HepG2 (cell line): ENCODE measurements around the gene RMI2. TPM values are rescaled to one million over a fixed set of nuclear protein-coding genes. Genes with fewer than 3 reads are reported as not detected.

Source experiments
- ATF1 ChIP-seq: IDR thresholded peaks from 2 replicates; pipeline ENCODE4 v1.6.1; 2016; ENCODE audit warnings: mild to moderate bottlenecking, control low read depth
- EEA1 ChIP-seq: sonication (generic); formaldehyde crosslinking; IDR thresholded peaks from 2 replicates; pipeline ENCODE4 v1.5.1; 2020; ENCODE audit warnings: mild to moderate bottlenecking, missing genetic modification reagents, borderline replicate concordance
- ELK4 ChIP-seq: sonication (generic); formaldehyde crosslinking; IDR thresholded peaks from 2 replicates; pipeline ENCODE4 v1.9.0; 2021; ENCODE audit warnings: missing genetic modification reagents, borderline replicate concordance
- ETV5 ChIP-seq: IDR thresholded peaks from 2 replicates; pipeline ENCODE4 v1.6.1; 2018; ENCODE audit warnings: missing biosample characterization, missing genetic modification reagents, inconsistent platforms, borderline replicate concordance
- KAT2B ChIP-seq: fragments of 150-350 bp; IDR thresholded peaks from 2 replicates; pipeline ENCODE4 v1.6.1; 2014; ENCODE audit warnings: low read depth, low read length, borderline replicate concordance
- KAT7 ChIP-seq: IDR thresholded peaks from 2 replicates; pipeline ENCODE4 v1.6.1; 2018; ENCODE audit warnings: borderline replicate concordance, missing compliant biosample characterization
- MXI1 ChIP-seq: IDR thresholded peaks from 3 replicates; pipeline ENCODE4 v1.6.1; 2012; ENCODE audit warnings: low read depth, low read length, inconsistent platforms, borderline replicate concordance
- NFATC3 ChIP-seq: sonication (generic); formaldehyde crosslinking; IDR thresholded peaks from 2 replicates; pipeline ENCODE4 v1.5.1; 2020; ENCODE audit warnings: mild to moderate bottlenecking, missing genetic modification reagents
- NR0B2 ChIP-seq: sonication (generic); formaldehyde crosslinking; IDR thresholded peaks from 2 replicates; pipeline ENCODE4 v1.4.0; 2020; ENCODE audit warnings: mild to moderate bottlenecking, missing genetic modification reagents
- NR2F1 ChIP-seq, 2 experiments: fragments of 450-650 bp in 1 of 2; formaldehyde crosslinking in 1 of 2; IDR thresholded peaks; 2 replicates each; pipeline versions ENCODE4 v1.5.0 to v1.6.1; 2016 to 2020; ENCODE audit warnings: mild to moderate bottlenecking in 1 of 2, missing compliant biosample characterization in 1 of 2, missing genetic modification reagents in 1 of 2, moderate library complexity in 1 of 2
- SOX6 ChIP-seq, 2 experiments: fragments of 450-650 bp in 1 of 2; sonication (generic) in 1 of 2; formaldehyde crosslinking in 1 of 2; IDR thresholded peaks; 2 replicates each; pipeline versions ENCODE4 v1.4.0 to v1.6.1; 2017 to 2020; ENCODE audit warnings: antibody characterized with exemption in 1 of 2, mild to moderate bottlenecking in 1 of 2, missing genetic modification reagents in 1 of 2
- THAP7 ChIP-seq: sonication (generic); formaldehyde crosslinking; IDR thresholded peaks from 2 replicates; pipeline ENCODE4 v1.8.1; 2023; ENCODE audit warnings: mild to moderate bottlenecking, missing genetic modification reagents
- ZNF20 ChIP-seq: sonication (generic); formaldehyde crosslinking; IDR thresholded peaks from 2 replicates; pipeline ENCODE4 v1.4.0; 2020; ENCODE audit warnings: mild to moderate bottlenecking, moderate library complexity, missing genetic modification reagents
- ZNF720 ChIP-seq: sonication (generic); formaldehyde crosslinking; IDR thresholded peaks from 2 replicates; pipeline ENCODE4 v1.4.0; 2020; ENCODE audit warnings: missing genetic modification reagents
- polyA plus RNA-seq, 8 experiments: library from polyadenylated mRNA; depleted of rRNA in 3 of 8; stranded (reverse) in 7 of 8; unstranded in 1 of 8; fragments of >200 nt; fragmentation: Illumina TruSeq in 4 of 8; extraction: Trizol in 4 of 8; gene quantifications; 2 replicates each; pipeline versions ENCODE4 v1.2.1 to v1.2.3, GENCODE V29; 2011 to 2016; ENCODE audit warnings: low read depth in 4 of 8, missing spikeins in 1 of 8, mixed read lengths in 1 of 8; ENCODE audit not compliant: insufficient read depth in 1 of 8
- total RNA-seq, 5 experiments: library from RNA; depleted of rRNA; stranded (reverse); fragments of >200 nt; fragmentation: Illumina TruSeq; extraction: Trizol; gene quantifications; 2 replicates each; pipeline ENCODE4 v1.2.3, GENCODE V29; 2016; ENCODE audit warnings: low read depth in 1 of 5
- TF ChIP-seq, protein P1 (sequence below): sonication (generic); formaldehyde crosslinking; IDR thresholded peaks from 2 replicates; pipeline ENCODE4 v1.5.0; 2020; ENCODE audit warnings: mild to moderate bottlenecking, missing genetic modification reagents, moderate library complexity
- TF ChIP-seq, protein P2 (sequence below): sonication (generic); formaldehyde crosslinking; conservative IDR thresholded peaks from 2 replicates; pipeline ENCODE4 v1.8.0; 2022; ENCODE audit warnings: mild to moderate bottlenecking, moderate library complexity, missing genetic modification reagents
- TF ChIP-seq, protein P3 (sequence below), 2 experiments: sonication (generic) in 1 of 2; formaldehyde crosslinking in 1 of 2; IDR thresholded peaks; 2 replicates each; pipeline versions ENCODE4 v1.5.1 to v1.6.1; 2011 to 2020; ENCODE audit warnings: borderline replicate concordance in 1 of 2, low read depth in 1 of 2, low read length in 1 of 2, mild to moderate bottlenecking in 1 of 2, missing genetic modification reagents in 1 of 2, moderate library complexity in 1 of 2

Gene RMI2
- total and polyA plus RNA-seq, 2 of the 13 experiments (the other 11 are each of a cell fraction or from before 2014, with no cell fraction given): 24.5 to 55.7 TPM

GRCh38 chr16:11296706-11297491, 48.4 kb upstream of the RMI2 start (continued):
- TF ChIP-seq ATF1 (CRISPR knock-in tag) (peak; percentile 59; the same call in 1 of the 2 replicates), THAP7 (CRISPR knock-in tag) (no peak), NR0B2 (no peak; the same call in 1 of the 2 replicates), NR2F1 (CRISPR knock-in tag; IDR thresholded peaks at IDR 0.05) (no peak), EEA1 (CRISPR knock-in tag) (no peak), MXI1 (peak; percentile 34; the same call in 1 of the 3 replicates), ZNF20 (CRISPR knock-in tag) (peak; percentile 85), ZNF720 (CRISPR knock-in tag) (0 out of 2 replicates have a peak, but pooled peaks have one; percentile 20), ELK4 (no peak), KAT2B (no peak), SOX6 (IDR thresholded peaks at IDR 0.05) (no peak), SOX6 (CRISPR knock-in tag; IDR thresholded peaks at IDR 0.05) (peak; percentile 65), NFATC3 (CRISPR knock-in tag) (no peak), ETV5 (CRISPR knock-in tag) (peak; percentile 41; the same call in 1 of the 2 replicates), KAT7 (CRISPR knock-in tag) (peak; percentile 61; the same call in 1 of the 2 replicates)
- TF ChIP-seq, protein P1, sequence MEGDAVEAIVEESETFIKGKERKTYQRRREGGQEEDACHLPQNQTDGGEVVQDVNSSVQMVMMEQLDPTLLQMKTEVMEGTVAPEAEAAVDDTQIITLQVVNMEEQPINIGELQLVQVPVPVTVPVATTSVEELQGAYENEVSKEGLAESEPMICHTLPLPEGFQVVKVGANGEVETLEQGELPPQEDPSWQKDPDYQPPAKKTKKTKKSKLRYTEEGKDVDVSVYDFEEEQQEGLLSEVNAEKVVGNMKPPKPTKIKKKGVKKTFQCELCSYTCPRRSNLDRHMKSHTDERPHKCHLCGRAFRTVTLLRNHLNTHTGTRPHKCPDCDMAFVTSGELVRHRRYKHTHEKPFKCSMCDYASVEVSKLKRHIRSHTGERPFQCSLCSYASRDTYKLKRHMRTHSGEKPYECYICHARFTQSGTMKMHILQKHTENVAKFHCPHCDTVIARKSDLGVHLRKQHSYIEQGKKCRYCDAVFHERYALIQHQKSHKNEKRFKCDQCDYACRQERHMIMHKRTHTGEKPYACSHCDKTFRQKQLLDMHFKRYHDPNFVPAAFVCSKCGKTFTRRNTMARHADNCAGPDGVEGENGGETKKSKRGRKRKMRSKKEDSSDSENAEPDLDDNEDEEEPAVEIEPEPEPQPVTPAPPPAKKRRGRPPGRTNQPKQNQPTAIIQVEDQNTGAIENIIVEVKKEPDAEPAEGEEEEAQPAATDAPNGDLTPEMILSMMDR (CRISPR knock-in tag): 0 out of 2 replicates have a peak, but pooled peaks have one; percentile 4
- TF ChIP-seq, protein P2, sequence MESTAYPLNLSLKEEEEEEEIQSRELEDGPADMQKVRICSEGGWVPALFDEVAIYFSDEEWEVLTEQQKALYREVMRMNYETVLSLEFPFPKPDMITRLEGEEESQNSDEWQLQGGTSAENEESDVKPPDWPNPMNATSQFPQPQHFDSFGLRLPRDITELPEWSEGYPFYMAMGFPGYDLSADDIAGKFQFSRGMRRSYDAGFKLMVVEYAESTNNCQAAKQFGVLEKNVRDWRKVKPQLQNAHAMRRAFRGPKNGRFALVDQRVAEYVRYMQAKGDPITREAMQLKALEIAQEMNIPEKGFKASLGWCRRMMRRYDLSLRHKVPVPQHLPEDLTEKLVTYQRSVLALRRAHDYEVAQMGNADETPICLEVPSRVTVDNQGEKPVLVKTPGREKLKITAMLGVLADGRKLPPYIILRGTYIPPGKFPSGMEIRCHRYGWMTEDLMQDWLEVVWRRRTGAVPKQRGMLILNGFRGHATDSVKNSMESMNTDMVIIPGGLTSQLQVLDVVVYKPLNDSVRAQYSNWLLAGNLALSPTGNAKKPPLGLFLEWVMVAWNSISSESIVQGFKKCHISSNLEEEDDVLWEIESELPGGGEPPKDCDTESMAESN (CRISPR knock-in tag): 0 out of 2 replicates have a peak, but pooled peaks have one; percentile 16
- TF ChIP-seq, protein P3, sequence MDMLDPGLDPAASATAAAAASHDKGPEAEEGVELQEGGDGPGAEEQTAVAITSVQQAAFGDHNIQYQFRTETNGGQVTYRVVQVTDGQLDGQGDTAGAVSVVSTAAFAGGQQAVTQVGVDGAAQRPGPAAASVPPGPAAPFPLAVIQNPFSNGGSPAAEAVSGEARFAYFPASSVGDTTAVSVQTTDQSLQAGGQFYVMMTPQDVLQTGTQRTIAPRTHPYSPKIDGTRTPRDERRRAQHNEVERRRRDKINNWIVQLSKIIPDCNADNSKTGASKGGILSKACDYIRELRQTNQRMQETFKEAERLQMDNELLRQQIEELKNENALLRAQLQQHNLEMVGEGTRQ (IDR thresholded peaks at IDR 0.05; ENCODE audit: low read depth, low read length): no peak
- TF ChIP-seq, protein P3 (CRISPR knock-in tag; IDR thresholded peaks at IDR 0.05; ENCODE audit: borderline replicate concordance): no peak
